ENCODE measurements around the gene RRAD. TPM values are rescaled to one million over a fixed set of nuclear protein-coding genes. Genes with fewer than 3 reads are reported as not detected.
"Not testable (repeated sequence)": the region's sequence is repeated elsewhere in the genome, so short reads cannot be mapped to it uniquely, and the experiment has no call there.

RRAD gene
- total RNA-seq, 2 donors from 2014 or later = 2.1 to 6.5 TPM

DNA sequence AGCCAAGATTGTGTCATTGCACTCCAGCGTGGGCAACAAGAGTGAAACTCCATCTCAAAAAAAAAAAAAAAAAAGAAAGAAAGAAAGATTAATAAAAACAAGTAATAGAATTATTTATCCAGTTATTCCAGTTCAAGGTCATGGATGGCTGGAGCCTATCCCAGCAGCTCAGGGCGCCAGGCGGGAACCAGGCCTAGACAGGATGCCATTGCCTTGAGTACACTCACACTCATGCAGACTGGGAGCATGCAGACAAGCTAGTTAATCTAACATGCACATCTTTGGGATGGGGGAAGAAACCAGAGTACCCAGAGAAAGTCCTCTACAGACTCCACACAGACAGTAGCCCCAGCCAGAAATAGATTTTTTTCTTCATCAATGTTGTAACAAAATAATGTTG lies 27.1 kb downstream of the RRAD start:
- H3K4me1 Mint-ChIP-seq = no peaks in the 10 kb centered on the region
- H3K9me3 Mint-ChIP-seq = no peaks in the 10 kb centered on the region
- ATAC-seq (replicated peaks) = no peak
- no peak overlapping the region for H3K4me3 Mint-ChIP-seq
- peaks cover under 1% of the 10 kb centered on the region for H3K36me3 Mint-ChIP-seq (ENCODE audit: low read depth)
- no peaks in the 10 kb centered on the region for H3K27me3 Mint-ChIP-seq
- H3K27ac Mint-ChIP-seq = no peak overlapping the region

DNA sequence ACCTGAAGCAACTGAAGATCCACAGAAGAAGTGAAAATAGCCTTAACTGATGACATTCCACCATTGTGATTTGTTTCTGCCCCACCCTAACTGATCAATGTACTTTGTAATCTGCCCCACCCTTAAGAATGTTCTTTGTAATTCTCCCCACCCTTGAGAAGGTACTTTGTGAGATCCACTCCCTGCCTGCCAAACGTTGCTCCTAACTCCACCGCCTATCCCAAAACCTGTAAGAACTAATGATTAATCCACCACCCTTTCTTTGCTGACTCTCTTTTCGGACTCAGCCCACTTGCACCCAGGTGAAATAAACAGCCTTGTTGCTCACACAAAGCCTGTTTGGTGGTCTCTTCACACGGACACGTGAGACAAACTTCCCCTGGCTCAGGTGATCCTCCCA lies 28.7 kb downstream of the RRAD start:
- ATAC-seq (replicated peaks); H3K36me3 Mint-ChIP-seq (ENCODE audit: low read depth); H3K9me3 Mint-ChIP-seq; H3K4me3 Mint-ChIP-seq; H3K4me1 Mint-ChIP-seq; H3K27me3 Mint-ChIP-seq: not testable (repeated sequence)
- peak overlapping the region; percentile 51 for H3K27ac Mint-ChIP-seq

GRCh38 chr16:66895999-66896398 lies 29.3 kb downstream of the RRAD start:
- Mint-ChIP-seq H3K36me3 (ENCODE audit: low read depth) (peaks cover 16% of the 10 kb centered on the region), H3K9me3 (no peaks in the 10 kb centered on the region), H3K27ac (peak overlapping the region; percentile 51), H3K27me3 (no peaks in the 10 kb centered on the region), H3K4me1 (peaks cover 4% of the 10 kb centered on the region), H3K4me3 (no peak overlapping the region)
- no peak for ATAC-seq (replicated peaks)

- peaks cover 20% of the 10 kb centered on the region for H3K36me3 Mint-ChIP-seq (ENCODE audit: low read depth)
- H3K4me1 Mint-ChIP-seq = peaks cover 4% of the 10 kb centered on the region
- no peak overlapping the region for H3K27ac Mint-ChIP-seq
- H3K4me3 Mint-ChIP-seq = no peak overlapping the region
- ATAC-seq (replicated peaks) = no peak
- H3K9me3 Mint-ChIP-seq = no peaks in the 10 kb centered on the region
- H3K27me3 Mint-ChIP-seq = no peaks in the 10 kb centered on the region
Measured at GRCh38 chr16:66895689-66895979, 29.7 kb downstream of the RRAD start.

- Mint-ChIP-seq H3K4me3 (no peak overlapping the region), H3K36me3 (ENCODE audit: low read depth) (peaks cover 23% of the 10 kb centered on the region), H3K27me3 (no peaks in the 10 kb centered on the region)
Measured at GRCh38 chr16:66894948-66895688, 30.2 kb downstream of the RRAD start.

GRCh38 chr16:66894055-66894454 lies 31.3 kb downstream of the RRAD start:
- Mint-ChIP-seq H3K27ac (no peak overlapping the region), H3K4me1 (peaks cover 4% of the 10 kb centered on the region), H3K27me3 (no peaks in the 10 kb centered on the region), H3K36me3 (ENCODE audit: low read depth) (peaks cover 34% of the 10 kb centered on the region), H3K4me3 (no peak overlapping the region), H3K9me3 (no peaks in the 10 kb centered on the region)
- ATAC-seq (replicated peaks) = no peak

More at GRCh38 chr16:66894948-66895688, 30.2 kb downstream of the RRAD start:
- Mint-ChIP-seq H3K27ac (no peak overlapping the region), H3K4me1 (peaks cover 4% of the 10 kb centered on the region), H3K9me3 (no peaks in the 10 kb centered on the region)
- peak; percentile 94 for ATAC-seq (replicated peaks)

DNA sequence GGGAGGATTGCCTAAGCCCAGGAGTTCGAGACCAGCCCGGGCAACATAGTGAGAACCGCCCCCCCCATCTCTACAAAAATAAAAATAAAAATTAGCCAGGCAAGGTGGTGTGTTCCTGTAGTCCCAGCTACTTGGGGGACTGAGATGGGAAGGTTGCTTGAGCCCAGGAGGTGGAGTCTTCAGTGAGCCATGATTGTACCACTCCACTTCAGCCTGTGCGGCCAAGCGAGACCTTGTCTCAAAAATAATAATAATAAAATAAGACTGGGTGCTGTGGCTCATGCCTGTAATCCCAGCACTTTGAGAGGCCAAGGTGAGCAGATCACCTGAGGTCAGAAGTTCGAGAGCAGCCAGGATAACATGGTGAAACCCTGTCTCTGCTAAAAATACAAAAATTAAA lies 33.5 kb downstream of the RRAD start:
- ATAC-seq (replicated peaks) = no peak
- Mint-ChIP-seq H3K4me1 (peaks cover 15% of the 10 kb centered on the region), H3K36me3 (ENCODE audit: low read depth) (peaks cover 56% of the 10 kb centered on the region), H3K27ac (no peak overlapping the region), H3K4me3 (no peak overlapping the region), H3K9me3 (no peaks in the 10 kb centered on the region), H3K27me3 (no peaks in the 10 kb centered on the region)

DNA sequence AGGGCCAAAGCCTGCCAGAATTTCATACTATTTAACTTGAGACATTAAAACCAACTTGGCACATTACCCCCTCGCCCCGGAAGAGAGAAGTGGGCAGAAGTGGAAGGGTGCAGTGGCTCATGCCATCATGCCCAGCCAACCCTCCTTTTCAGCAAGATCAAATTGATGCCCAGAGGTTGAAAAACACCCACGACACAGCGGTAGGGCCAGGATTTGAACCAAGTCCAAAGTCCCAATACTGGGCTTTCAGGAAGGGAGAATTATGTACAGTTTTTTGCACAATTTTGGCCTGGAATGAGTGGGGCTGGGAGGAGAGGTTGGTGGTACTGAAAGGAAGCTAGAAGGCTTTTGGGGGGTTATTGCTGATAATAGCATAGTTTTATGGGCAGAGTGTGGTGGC lies 34.0 kb downstream of the RRAD start:
- Mint-ChIP-seq H3K27me3 (no peaks in the 10 kb centered on the region), H3K36me3 (ENCODE audit: low read depth) (peaks cover 61% of the 10 kb centered on the region), H3K4me3 (no peak overlapping the region), H3K4me1 (peaks cover 15% of the 10 kb centered on the region), H3K27ac (peak overlapping the region; percentile 43), H3K9me3 (no peaks in the 10 kb centered on the region)
- ATAC-seq (replicated peaks) = no peak

DNA sequence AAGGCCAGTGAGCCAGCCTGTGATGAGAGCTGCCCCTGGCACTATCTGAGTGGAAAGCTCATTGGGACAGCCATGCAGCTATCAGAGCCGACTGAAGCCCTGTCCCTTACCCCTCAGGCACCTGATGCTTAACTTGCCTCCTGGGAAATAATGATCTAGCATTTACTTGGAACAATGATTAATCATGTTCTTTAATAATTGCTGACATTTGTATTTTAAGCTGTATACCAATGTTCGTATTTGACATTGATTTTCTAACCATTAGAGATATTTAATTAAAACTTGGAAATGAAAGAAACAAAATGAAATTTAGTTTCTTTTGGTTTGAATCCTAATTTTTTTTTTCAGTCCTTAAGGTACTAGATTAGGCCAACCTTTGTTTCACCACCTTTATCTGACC lies 34.5 kb downstream of the RRAD start:
- peaks cover 66% of the 10 kb centered on the region for H3K36me3 Mint-ChIP-seq (ENCODE audit: low read depth)
- no peaks in the 10 kb centered on the region for H3K27me3 Mint-ChIP-seq
- H3K9me3 Mint-ChIP-seq = no peaks in the 10 kb centered on the region
- no peak for ATAC-seq (replicated peaks)
- peak overlapping the region; percentile 43 for H3K27ac Mint-ChIP-seq
- peaks cover 17% of the 10 kb centered on the region for H3K4me1 Mint-ChIP-seq
- H3K4me3 Mint-ChIP-seq = no peak overlapping the region

DNA sequence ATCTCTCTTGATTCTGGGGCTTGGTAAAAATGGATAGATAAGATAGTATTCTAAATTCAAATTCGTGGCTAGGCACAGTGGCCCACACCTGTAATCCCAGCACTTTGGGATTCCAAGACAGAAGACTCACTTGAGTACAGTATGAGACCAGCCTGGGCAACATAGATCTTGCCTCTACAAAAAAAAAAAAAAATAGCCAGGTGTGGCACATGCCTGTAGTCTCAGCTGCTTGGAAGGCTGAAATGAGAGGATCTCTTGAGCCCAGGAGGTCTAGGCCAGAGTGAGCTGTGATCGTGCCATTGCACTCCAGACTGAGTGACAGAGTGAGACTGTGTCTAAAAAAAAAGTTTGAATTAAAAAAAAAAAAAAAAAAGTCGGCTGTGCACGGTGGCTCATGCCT lies 35.7 kb downstream of the RRAD start:
- H3K4me3 Mint-ChIP-seq = no peak overlapping the region
- ATAC-seq (replicated peaks) = no peak
- H3K27ac Mint-ChIP-seq = no peak overlapping the region
- no peaks in the 10 kb centered on the region for H3K27me3 Mint-ChIP-seq
- no peaks in the 10 kb centered on the region for H3K9me3 Mint-ChIP-seq
- peaks cover 78% of the 10 kb centered on the region for H3K36me3 Mint-ChIP-seq (ENCODE audit: low read depth)
- H3K4me1 Mint-ChIP-seq = peaks cover 26% of the 10 kb centered on the region

DNA sequence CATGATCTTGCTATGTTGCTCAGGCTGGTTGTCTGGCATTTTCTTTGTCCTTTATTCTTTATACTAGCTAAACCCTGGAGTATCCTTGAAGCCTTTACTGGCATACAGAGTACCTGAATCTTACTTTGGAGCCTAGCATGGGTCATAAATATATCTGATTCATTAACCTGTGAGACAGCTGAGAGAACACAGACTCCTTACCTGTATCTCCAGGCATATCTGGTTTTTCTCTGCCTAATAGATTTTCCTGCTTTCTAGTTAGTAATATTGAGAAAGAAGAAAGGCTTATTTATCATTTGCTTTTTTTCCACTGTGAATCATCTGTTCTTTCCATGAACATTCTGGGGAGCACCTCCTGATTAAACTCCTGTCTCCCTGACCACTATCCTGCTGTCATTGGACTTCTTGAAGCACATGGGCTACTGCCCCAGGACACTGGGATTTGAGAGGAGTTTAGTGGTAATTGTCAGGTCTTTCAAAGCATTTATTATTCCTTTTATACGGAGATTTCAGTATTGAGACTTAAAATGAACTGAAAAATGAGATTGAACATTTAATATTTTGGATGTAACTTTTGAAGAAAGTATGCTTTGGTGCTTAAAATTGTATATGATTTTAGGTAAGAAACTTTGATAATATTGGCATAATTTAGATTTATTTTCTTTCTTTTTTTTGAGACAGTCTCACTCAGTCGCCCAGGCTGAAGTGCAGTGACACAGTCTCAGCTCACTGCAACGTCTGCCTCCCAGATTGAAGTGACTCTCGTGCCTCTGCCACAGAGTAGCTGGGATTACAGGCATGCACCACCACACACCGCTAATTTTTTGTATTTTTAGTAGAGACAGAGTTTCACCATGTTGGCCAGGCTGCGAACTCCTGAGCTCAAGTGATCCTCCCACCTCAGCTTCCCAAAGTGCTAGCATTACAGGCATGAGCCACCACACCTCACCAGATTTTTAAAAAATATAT lies 36.4 kb downstream of the RRAD start:
- Mint-ChIP-seq H3K27ac (peak overlapping the region; percentile 82), H3K27me3 (no peaks in the 10 kb centered on the region), H3K4me3 (peak overlapping the region; percentile 51), H3K4me1 (peaks cover 26% of the 10 kb centered on the region), H3K9me3 (no peaks in the 10 kb centered on the region), H3K36me3 (ENCODE audit: low read depth) (peaks cover 85% of the 10 kb centered on the region)
- ATAC-seq (replicated peaks) = peak; percentile 60

DNA sequence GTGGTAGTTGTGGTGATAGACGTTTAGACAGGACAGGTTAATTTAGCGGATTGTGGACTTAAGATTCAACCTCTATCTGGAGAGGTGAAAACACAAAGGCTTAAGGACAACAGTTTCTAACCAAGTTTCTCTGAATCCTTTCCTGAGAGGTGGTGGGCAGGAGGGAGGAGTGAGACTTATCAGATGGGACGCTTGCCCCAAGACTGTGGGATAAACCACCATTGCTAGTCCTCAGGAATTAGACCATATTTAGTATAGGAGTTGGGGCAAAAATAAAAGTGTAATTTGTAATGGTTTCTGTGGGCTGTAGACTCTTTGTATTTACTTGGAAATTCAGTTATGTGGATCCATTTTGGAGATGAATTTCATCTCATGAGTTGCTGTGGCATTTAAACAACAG lies 38.4 kb downstream of the RRAD start:
- Mint-ChIP-seq H3K9me3 (no peaks in the 10 kb centered on the region), H3K36me3 (ENCODE audit: low read depth) (peaks cover 93% of the 10 kb centered on the region), H3K27ac (no peak overlapping the region), H3K4me1 (peaks cover 21% of the 10 kb centered on the region), H3K4me3 (peak overlapping the region; percentile 39), H3K27me3 (no peaks in the 10 kb centered on the region)
- ATAC-seq (replicated peaks) = no peak

GRCh38 chr16:66886321-66886720 lies 39.0 kb downstream of the RRAD start:
- peaks cover 21% of the 10 kb centered on the region for H3K4me1 Mint-ChIP-seq
- no peaks in the 10 kb centered on the region for H3K27me3 Mint-ChIP-seq
- H3K27ac Mint-ChIP-seq = no peak overlapping the region
- H3K9me3 Mint-ChIP-seq = no peaks in the 10 kb centered on the region
- H3K4me3 Mint-ChIP-seq = peak overlapping the region; percentile 39
- peaks cover 94% of the 10 kb centered on the region for H3K36me3 Mint-ChIP-seq (ENCODE audit: low read depth)
- ATAC-seq (replicated peaks) = no peak

DNA sequence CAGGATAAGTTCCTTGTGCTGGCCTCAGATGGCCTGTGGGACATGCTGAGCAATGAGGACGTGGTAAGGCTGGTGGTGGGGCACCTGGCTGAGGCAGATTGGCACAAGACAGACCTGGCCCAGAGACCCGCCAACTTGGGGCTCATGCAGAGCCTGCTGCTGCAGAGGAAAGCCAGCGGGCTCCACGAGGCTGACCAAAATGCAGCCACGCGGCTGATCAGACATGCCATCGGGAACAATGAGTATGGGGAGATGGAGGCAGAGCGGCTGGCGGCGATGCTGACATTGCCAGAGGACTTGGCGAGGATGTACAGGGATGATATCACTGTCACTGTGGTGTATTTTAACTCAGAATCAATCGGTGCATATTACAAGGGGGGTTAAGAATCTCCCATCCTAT lies 39.8 kb downstream of the RRAD start:
- H3K27me3 Mint-ChIP-seq = no peaks in the 10 kb centered on the region
- no peak for ATAC-seq (replicated peaks)
- H3K36me3 Mint-ChIP-seq (ENCODE audit: low read depth) = peaks cover 88% of the 10 kb centered on the region
- no peaks in the 10 kb centered on the region for H3K9me3 Mint-ChIP-seq
- no peak overlapping the region for H3K27ac Mint-ChIP-seq
- H3K4me3 Mint-ChIP-seq = peak overlapping the region; percentile 39
- H3K4me1 Mint-ChIP-seq = peaks cover 21% of the 10 kb centered on the region

GRCh38 chr16:66882702-66883101 lies 42.6 kb downstream of the RRAD start:
- H3K4me1 Mint-ChIP-seq = peaks cover 28% of the 10 kb centered on the region
- H3K27ac Mint-ChIP-seq = no peak overlapping the region
- peaks cover 79% of the 10 kb centered on the region for H3K36me3 Mint-ChIP-seq (ENCODE audit: low read depth)
- no peak for ATAC-seq (replicated peaks)
- H3K4me3 Mint-ChIP-seq = peak overlapping the region; percentile 87
- no peaks in the 10 kb centered on the region for H3K27me3 Mint-ChIP-seq
- no peaks in the 10 kb centered on the region for H3K9me3 Mint-ChIP-seq

Measured in activated T-helper 17 cell treated with anti-CD3 and anti-CD28 coated beads, Interleukin-2, amount 50 U/mL, for 72 hours (primary cell).